Transverse colon (tissue), 4 donors: ENCODE results near the gene CCDC197. TPM values are rescaled to one million over a fixed set of nuclear protein-coding genes. Genes with fewer than 3 reads are reported as not detected.

Experiments
- DNase-seq: peaks from one replicate; pipeline ENCODE4 v3.0.0-alpha.2; 2019
- H3K27ac ChIP-seq, 4 donors: fragments of 200-600 bp; sonication (generic); 2 replicates each; pipeline ENCODE4 v1.5.1; 2016 to 2018; ENCODE audit warnings: inconsistent platforms in 4 of 4
- H3K27me3 ChIP-seq: fragments of 200-600 bp; sonication (generic); 2 replicates; pipeline ENCODE4 v1.5.1; 2017; ENCODE audit warnings: inconsistent platforms
- H3K36me3 ChIP-seq, 4 donors: fragments of 200-600 bp; sonication (generic); 2 replicates each; pipeline ENCODE4 v1.5.1; 2017 to 2019; ENCODE audit warnings: inconsistent platforms in 4 of 4
- H3K4me1 ChIP-seq, 4 donors: fragments of 200-600 bp; sonication (generic); 2 replicates each; pipeline ENCODE4 v1.5.1; 2017 to 2020; ENCODE audit warnings: inconsistent platforms in 4 of 4
- H3K4me3 ChIP-seq, 4 donors: fragments of 200-600 bp; sonication (generic); 1 replicate in 1 of 4; 2 replicates in 3 of 4; pipeline versions ENCODE4 v1.5.1 to v1.6.1; 2017 to 2019; ENCODE audit warnings: inconsistent platforms in 4 of 4
- H3K9me3 ChIP-seq, 2 donors: fragments of 200-600 bp; sonication (generic); 2 replicates each; pipeline ENCODE4 v1.5.1; 2017 to 2019; ENCODE audit warnings: inconsistent platforms in 2 of 2
- EP300 ChIP-seq: sonication (generic); formaldehyde crosslinking; IDR thresholded peaks from one replicate; pipeline ENCODE4 v1.6.1; 2017; ENCODE audit warnings: antibody characterized with exemption, low read depth
- POLR2A ChIP-seq: fragments of 450-650 bp; IDR thresholded peaks from one replicate; pipeline ENCODE4 v1.6.1; 2016; ENCODE audit warnings: antibody characterized with exemption, mild to moderate bottlenecking, moderate library complexity
- POLR2AphosphoS5 ChIP-seq, 3 donors: sonication (generic); formaldehyde crosslinking; IDR thresholded peaks; one replicate each; pipeline ENCODE4 v1.6.1; 2016; ENCODE audit warnings: antibody characterized with exemption in 3 of 3
- WGBS, 2 donors: methylation state at CpG; one replicate each; pipeline ENCODE4 v1.1.5; 2018; ENCODE audit warnings: low coverage in 1 of 2; 5-methylcytosine and 5-hydroxymethylcytosine counted together
- in situ Hi-C, 4 donors: fragments of 200-750 bp; cut with MboI; loops; one replicate each; pipeline versions ENCODE4 v1.15.0 to v1.15.1; 2017; ENCODE audit warnings: low sequenced_read_pairs in 3 of 4, low pct_ligation_motif_present in 1 of 4, low pct_unique_long_range_greater_than_20kb in 1 of 4
- intact Hi-C: fragments of 100-400 bp; cut with DNase I; formaldehyde crosslinking; loops from one replicate; pipeline ENCODE4 v1.15.1; 2023; ENCODE audit warnings: low total_unique reads
- total RNA-seq, 4 donors: library from RNA; depleted of rRNA; stranded (reverse); fragments of >200 nt; gene quantifications; one replicate each; pipeline ENCODE4 v1.1.0, GENCODE V29; 2016
- TF ChIP-seq, protein P1 (sequence below), 5 experiments: fragments of 200-600 bp in 3 of 5; fragments of 450-650 bp in 2 of 5; sonication (generic) in 3 of 5; IDR thresholded peaks; 1 replicate in 2 of 5; 2 replicates in 3 of 5; pipeline ENCODE4 v1.5.1; 2016 to 2017; ENCODE audit warnings: antibody characterized with exemption in 5 of 5, inconsistent platforms in 3 of 5, mild to moderate bottlenecking in 2 of 5, moderate library complexity in 1 of 5

Gene CCDC197
- total RNA-seq, 4 donors from 2014 or later, result not detected

DNA sequence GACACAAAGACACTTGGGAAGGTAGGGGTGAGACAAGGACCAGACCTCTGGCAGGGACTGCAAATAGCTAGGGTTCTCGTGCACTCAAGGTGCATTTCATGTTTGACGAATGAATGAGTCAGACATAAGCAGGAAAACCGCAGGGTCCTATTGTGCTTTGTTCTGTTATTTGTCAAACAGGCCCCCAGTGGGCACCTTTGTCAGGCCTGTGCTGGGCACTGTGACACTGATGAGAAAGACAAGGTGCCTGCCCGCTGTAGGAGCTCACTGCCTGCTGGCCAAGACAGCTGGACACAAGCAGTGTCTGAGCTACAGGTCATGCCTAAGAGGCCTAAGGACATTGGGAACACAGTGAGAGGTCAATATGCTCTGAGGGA, 31.3 kb downstream of the CCDC197 start:
- WGBS, 2 donors, result 56 to 80% methylated on average over 3 to 4 of the region's 4 CpGs
- DNase-seq, result no peak
- intact Hi-C loops (no loop called here), in situ Hi-C loops (no loop called here)
- Histone ChIP-seq H3K4me1 (peaks cover 0 to 21% (median 13%) of the 10 kb centered on the region in 4 donors), H3K27me3 (no peaks in the 10 kb centered on the region), H3K27ac (no peak overlapping the region), H3K9me3 (no peaks in the 10 kb centered on the region), H3K4me3 (no peak overlapping the region), H3K36me3 (no peaks in the 10 kb centered on the region)
- TF ChIP-seq EP300, result no peak
- TF ChIP-seq, protein P1, sequence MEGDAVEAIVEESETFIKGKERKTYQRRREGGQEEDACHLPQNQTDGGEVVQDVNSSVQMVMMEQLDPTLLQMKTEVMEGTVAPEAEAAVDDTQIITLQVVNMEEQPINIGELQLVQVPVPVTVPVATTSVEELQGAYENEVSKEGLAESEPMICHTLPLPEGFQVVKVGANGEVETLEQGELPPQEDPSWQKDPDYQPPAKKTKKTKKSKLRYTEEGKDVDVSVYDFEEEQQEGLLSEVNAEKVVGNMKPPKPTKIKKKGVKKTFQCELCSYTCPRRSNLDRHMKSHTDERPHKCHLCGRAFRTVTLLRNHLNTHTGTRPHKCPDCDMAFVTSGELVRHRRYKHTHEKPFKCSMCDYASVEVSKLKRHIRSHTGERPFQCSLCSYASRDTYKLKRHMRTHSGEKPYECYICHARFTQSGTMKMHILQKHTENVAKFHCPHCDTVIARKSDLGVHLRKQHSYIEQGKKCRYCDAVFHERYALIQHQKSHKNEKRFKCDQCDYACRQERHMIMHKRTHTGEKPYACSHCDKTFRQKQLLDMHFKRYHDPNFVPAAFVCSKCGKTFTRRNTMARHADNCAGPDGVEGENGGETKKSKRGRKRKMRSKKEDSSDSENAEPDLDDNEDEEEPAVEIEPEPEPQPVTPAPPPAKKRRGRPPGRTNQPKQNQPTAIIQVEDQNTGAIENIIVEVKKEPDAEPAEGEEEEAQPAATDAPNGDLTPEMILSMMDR (IDR thresholded peaks at IDR 0.05), result no peak
- no peak for TF ChIP-seq POLR2A
- no peak for TF ChIP-seq POLR2AphosphoS5 (IDR thresholded peaks at IDR 0.05)

DNA sequence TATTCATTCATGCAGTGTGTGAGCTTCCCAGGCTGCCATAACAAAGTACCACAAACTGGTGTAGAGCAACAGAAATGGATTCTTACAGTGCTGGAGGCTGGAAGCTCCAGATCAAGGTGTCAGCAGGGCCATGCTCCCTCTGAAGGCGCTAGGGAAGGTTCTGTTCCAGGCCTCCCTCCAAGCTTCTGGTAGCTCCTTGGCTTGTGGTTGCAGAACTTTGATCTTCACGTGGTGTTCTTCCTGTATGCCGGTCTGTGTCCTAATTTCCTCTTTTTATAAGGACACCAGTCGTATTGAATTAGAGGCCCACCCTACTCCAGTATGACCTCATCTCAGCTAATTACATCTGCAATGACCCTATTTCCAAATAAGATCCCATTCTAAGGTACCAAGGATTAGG, 32.2 kb downstream of the CCDC197 start:
- Histone ChIP-seq H3K4me1 (peaks cover 0 to 21% (median 13%) of the 10 kb centered on the region in 4 donors), H3K27ac (no peak overlapping the region), H3K4me3 (no peak overlapping the region), H3K36me3 (no peaks in the 10 kb centered on the region), H3K27me3 (no peaks in the 10 kb centered on the region), H3K9me3 (no peaks in the 10 kb centered on the region)
- intact Hi-C loops, result no loop called here
- no peak for DNase-seq
- in situ Hi-C loops, result no loop called here
- TF ChIP-seq POLR2A (no peak), EP300 (no peak), POLR2AphosphoS5 (IDR thresholded peaks at IDR 0.05) (no peak)
- TF ChIP-seq, protein P1 (IDR thresholded peaks at IDR 0.05), result no peak
- 47 to 53% methylated on average over 4 of the region's 4 CpGs for WGBS, 2 donors

DNA sequence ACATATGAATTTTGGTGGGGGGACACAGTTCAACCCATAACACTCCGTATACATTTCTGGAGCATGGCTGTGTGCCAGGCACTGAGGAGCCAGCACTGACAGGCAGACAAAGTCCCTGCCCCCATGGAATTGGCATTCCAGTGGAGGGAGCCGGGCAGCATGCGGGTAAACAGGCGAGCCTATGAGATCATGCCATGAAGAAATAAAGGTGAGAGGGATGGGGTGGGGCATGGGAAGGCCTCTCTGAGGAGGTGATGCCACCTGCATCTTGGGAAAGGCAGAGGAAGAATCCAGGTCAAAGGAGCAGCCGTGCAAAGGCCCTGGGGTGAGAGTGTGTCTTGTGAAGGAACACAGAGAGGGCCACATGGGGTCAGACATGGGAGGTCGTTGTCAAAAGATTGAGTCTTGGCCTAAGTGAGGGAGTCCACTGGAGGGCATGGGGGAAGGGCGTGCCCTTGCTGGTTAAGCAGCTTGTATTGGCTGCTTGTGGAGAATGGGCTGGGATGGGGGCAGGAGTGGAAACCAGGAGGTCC, 32.6 kb downstream of the CCDC197 start:
- H3K27me3 ChIP-seq, result no peaks in the 10 kb centered on the region
- no peak overlapping the region for H3K4me3 ChIP-seq
- intact Hi-C loops, result no loop called here
- no peaks in the 10 kb centered on the region for H3K9me3 ChIP-seq
- H3K36me3 ChIP-seq, result no peaks in the 10 kb centered on the region
- TF ChIP-seq POLR2A, result no peak
- TF ChIP-seq, protein P1 (IDR thresholded peaks at IDR 0.05), result no peak
- TF ChIP-seq EP300, result no peak
- TF ChIP-seq POLR2AphosphoS5 (IDR thresholded peaks at IDR 0.05), result no peak
- H3K27ac ChIP-seq, result no peak overlapping the region
- H3K4me1 ChIP-seq, result peaks cover 0 to 21% (median 13%) of the 10 kb centered on the region in 4 donors
- DNase-seq, result no peak
- in situ Hi-C loops, result loop anchor here in 2 of 4 donors (10.0 kb wide), 1 partner anchor 105 kb away; no protein-coding TSS in a partner anchor
- 70 to 88% methylated on average over 4 to 7 of the region's 7 CpGs for WGBS, 2 donors

DNA sequence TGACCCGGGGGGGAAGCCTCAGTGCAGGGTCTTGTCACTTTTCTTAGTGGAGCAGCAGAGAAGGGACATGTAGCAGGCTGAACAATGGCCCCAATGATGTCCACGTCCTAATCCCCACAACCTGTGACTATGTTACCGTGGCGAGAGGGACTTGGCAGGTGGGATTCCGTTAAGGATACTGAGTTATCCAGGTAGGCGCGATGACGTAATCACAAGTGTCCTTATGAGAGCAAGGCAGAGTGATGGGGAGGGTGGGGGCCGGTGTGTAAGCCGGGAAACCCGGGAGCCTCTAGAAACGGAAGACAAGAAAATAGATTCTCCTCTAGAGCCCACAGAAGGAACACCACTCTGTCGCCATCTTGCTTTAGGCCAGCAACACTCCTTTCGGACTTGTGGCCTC, 33.5 kb downstream of the CCDC197 start:
- H3K4me1 ChIP-seq, result peaks cover 0 to 21% (median 13%) of the 10 kb centered on the region in 4 donors
- 91 to 92% methylated on average over 8 to 14 of the region's 14 CpGs for WGBS, 2 donors
- in situ Hi-C loops, result loop anchor here in 2 of 4 donors (10.0 kb wide), 1 partner anchor 104 kb away; no protein-coding TSS in a partner anchor
- H3K36me3 ChIP-seq, result no peaks in the 10 kb centered on the region
- intact Hi-C loops, result no loop called here
- no peak overlapping the region for H3K27ac ChIP-seq
- TF ChIP-seq EP300 (no peak), POLR2A (no peak), POLR2AphosphoS5 (IDR thresholded peaks at IDR 0.05) (no peak)
- TF ChIP-seq, protein P1 (IDR thresholded peaks at IDR 0.05), result no peak
- H3K27me3 ChIP-seq, result no peaks in the 10 kb centered on the region
- H3K4me3 ChIP-seq, result no peak overlapping the region
- DNase-seq, result no peak
- H3K9me3 ChIP-seq, result no peaks in the 10 kb centered on the region
